Neuronal stem cell (in vitro differentiated cells): ENCODE data around the gene FAM236B. TPM values are rescaled to one million over a fixed set of nuclear protein-coding genes. Genes with fewer than 3 reads are reported as not detected.
"Not testable (repeated sequence)": the region's sequence is repeated elsewhere in the genome, so short reads cannot be mapped to it uniquely, and the experiment has no call there.

Source experiments
- DNase-seq: peaks from one replicate; pipeline ENCODE4 v3.0.0-alpha.2; 2013; ENCODE audit warnings: low spot score
- H2AFZ ChIP-seq: one replicate; pipeline ENCODE4 v1.6.1; 2013; ENCODE audit warnings: mild to moderate bottlenecking, low read length, inconsistent platforms
- H2AK5ac ChIP-seq: 2 replicates; pipeline ENCODE4 v1.6.1; 2013; ENCODE audit warnings: low read depth, mild to moderate bottlenecking, inconsistent platforms, low read length, moderate library complexity, mixed read lengths
- H2BK120ac ChIP-seq: 2 replicates; pipeline ENCODE4 v1.6.1; 2013; ENCODE audit warnings: low read depth, mild to moderate bottlenecking, inconsistent platforms, low read length, moderate library complexity, mixed read lengths
- H2BK12ac ChIP-seq: one replicate; pipeline ENCODE4 v1.6.1; 2013; ENCODE audit warnings: low read length, inconsistent platforms
- H2BK15ac ChIP-seq: 2 replicates; pipeline ENCODE4 v1.6.1; 2013; ENCODE audit warnings: mild to moderate bottlenecking, low read length, inconsistent platforms, mixed read lengths
- H2BK5ac ChIP-seq: one replicate; pipeline ENCODE4 v1.6.1; 2013; ENCODE audit warnings: inconsistent platforms, mild to moderate bottlenecking, low read length, moderate library complexity
- H3K14ac ChIP-seq: one replicate; pipeline ENCODE4 v1.6.1; 2013; ENCODE audit warnings: low read length, inconsistent platforms
- H3K18ac ChIP-seq: 2 replicates; pipeline ENCODE4 v1.6.1; 2013; ENCODE audit warnings: low read length, inconsistent platforms
- H3K23ac ChIP-seq: 2 replicates; pipeline ENCODE4 v1.6.1; 2013; ENCODE audit warnings: low read depth, mild to moderate bottlenecking, mixed read lengths, low read length, inconsistent platforms; ENCODE audit not compliant: poor library complexity
- H3K27ac ChIP-seq: replicated peaks from 3 replicates; pipeline ENCODE4 v1.5.1; 2013; ENCODE audit warnings: low read length, inconsistent platforms
- H3K27me3 ChIP-seq, 3 experiments: 2 replicates each; pipeline ENCODE4 v1.6.1; 2013; ENCODE audit warnings: low read length in 3 of 3, mild to moderate bottlenecking in 2 of 3, inconsistent platforms in 1 of 3, low read depth in 1 of 3, mixed read lengths in 1 of 3, moderate library complexity in 1 of 3; ENCODE audit not compliant: control insufficient read depth in 3 of 3, insufficient read depth in 3 of 3
- H3K36me3 ChIP-seq, 2 donors: replicated peaks in 1 of 2; 2 replicates each; pipeline ENCODE4 v1.6.1; 2013; ENCODE audit warnings: low read length in 2 of 2; ENCODE audit not compliant: control insufficient read depth in 2 of 2, insufficient read depth in 2 of 2
- H3K4ac ChIP-seq: 2 replicates; pipeline ENCODE4 v1.6.1; 2013; ENCODE audit warnings: inconsistent platforms, mild to moderate bottlenecking, low read length, moderate library complexity
- H3K4me1 ChIP-seq, 2 donors: 1 replicate in 1 of 2; 2 replicates in 1 of 2; pipeline ENCODE4 v1.6.1; 2013; ENCODE audit warnings: low read length in 2 of 2, low read depth in 1 of 2; ENCODE audit not compliant: control insufficient read depth in 2 of 2, insufficient read depth in 1 of 2
- H3K4me2 ChIP-seq: one replicate; pipeline ENCODE4 v1.6.1; 2013; ENCODE audit warnings: mild to moderate bottlenecking, low read length, inconsistent platforms; ENCODE audit not compliant: insufficient read depth, poor library complexity, severe bottlenecking
- H3K4me3 ChIP-seq, 2 donors: 2 replicates each; pipeline ENCODE4 v1.5.1; 2013; ENCODE audit warnings: low read length in 2 of 2, mild to moderate bottlenecking in 2 of 2, inconsistent platforms in 1 of 2, moderate library complexity in 1 of 2
- H3K79me1 ChIP-seq: one replicate; pipeline ENCODE4 v1.6.1; 2013; ENCODE audit warnings: low read depth, mild to moderate bottlenecking, inconsistent platforms, low read length, moderate library complexity
- H3K9ac ChIP-seq: one replicate; pipeline ENCODE4 v1.6.1; 2013; ENCODE audit warnings: mild to moderate bottlenecking, low read depth, low read length, inconsistent platforms; ENCODE audit not compliant: poor library complexity
- H3K9me3 ChIP-seq, 2 donors: replicated peaks in 1 of 2; 2 replicates each; pipeline versions ENCODE3 to v1.6.1; 2013; ENCODE audit warnings: low read length in 2 of 2, mild to moderate bottlenecking in 2 of 2, inconsistent platforms in 1 of 2, low read depth in 1 of 2, mixed read lengths in 1 of 2, moderate library complexity in 1 of 2; ENCODE audit not compliant: control insufficient read depth in 2 of 2, insufficient read depth in 1 of 2
- H4K8ac ChIP-seq: one replicate; pipeline ENCODE4 v1.6.1; 2013; ENCODE audit warnings: low read depth, mild to moderate bottlenecking, inconsistent platforms, low read length, moderate library complexity
- H4K91ac ChIP-seq: one replicate; pipeline ENCODE4 v1.6.1; 2013; ENCODE audit warnings: low read length, low read depth, mild to moderate bottlenecking, inconsistent platforms; ENCODE audit not compliant: poor library complexity
- WGBS, 2 donors: extraction: QIAGEN DNeasy Blood & Tissue Kit; methylation state at CpG; one replicate each; pipeline ENCODE4 v1.1.7; 2013; ENCODE audit warnings: missing lambda C conversion rate in 2 of 2, mixed read lengths in 1 of 2; ENCODE audit not compliant: insufficient read length in 2 of 2, insufficient replicate concordance in 1 of 2; ENCODE audit errors: extremely low coverage in 2 of 2; 5-methylcytosine and 5-hydroxymethylcytosine counted together
- small RNA-seq: library from polyadenylated mRNA; stranded (forward); fragments of <200 nt; extraction: miRNeasy Mini kit (QIAGEN cat#:217004); gene quantifications from one replicate; pipeline ENCODE3, GENCODE V24; 2013; ENCODE audit not compliant: insufficient read depth

Gene FAM236B

DNA sequence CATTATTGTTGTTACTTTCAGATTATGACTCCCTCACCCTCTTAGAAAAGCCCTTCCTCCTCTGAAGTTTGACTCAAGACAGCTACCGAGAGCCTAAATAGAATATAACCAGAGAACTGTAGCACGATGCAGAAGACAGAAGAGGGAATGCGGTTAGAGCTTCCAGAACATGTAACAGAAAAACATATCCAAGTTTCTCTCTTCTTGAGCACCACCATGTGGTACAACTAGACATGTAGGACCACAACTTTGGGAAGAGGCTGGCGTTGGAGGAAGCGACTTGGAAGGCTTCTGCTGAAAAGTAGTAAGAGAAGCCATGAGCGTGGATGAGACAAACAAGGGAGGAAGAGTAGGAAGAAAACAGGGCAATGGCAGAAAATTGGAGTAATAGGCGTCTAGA lies 36.9 kb downstream of the FAM236B start:
- not testable (repeated sequence) for H3K4me3 ChIP-seq, H3K14ac ChIP-seq, H2BK5ac ChIP-seq, H3K4ac ChIP-seq, DNase-seq, H3K18ac ChIP-seq, H3K4me1 ChIP-seq, H3K79me1 ChIP-seq, H3K36me3 ChIP-seq, H4K8ac ChIP-seq, H3K4me2 ChIP-seq, H2BK12ac ChIP-seq, H2AFZ ChIP-seq, H3K9me3 ChIP-seq, H3K23ac ChIP-seq, H3K27ac ChIP-seq, H2BK120ac ChIP-seq, H4K91ac ChIP-seq, H3K27me3 ChIP-seq, H2BK15ac ChIP-seq, H3K9ac ChIP-seq, H2AK5ac ChIP-seq
- no CpG with 5 or more reads among the region's 7 CpGs for WGBS, 2 donors

DNA sequence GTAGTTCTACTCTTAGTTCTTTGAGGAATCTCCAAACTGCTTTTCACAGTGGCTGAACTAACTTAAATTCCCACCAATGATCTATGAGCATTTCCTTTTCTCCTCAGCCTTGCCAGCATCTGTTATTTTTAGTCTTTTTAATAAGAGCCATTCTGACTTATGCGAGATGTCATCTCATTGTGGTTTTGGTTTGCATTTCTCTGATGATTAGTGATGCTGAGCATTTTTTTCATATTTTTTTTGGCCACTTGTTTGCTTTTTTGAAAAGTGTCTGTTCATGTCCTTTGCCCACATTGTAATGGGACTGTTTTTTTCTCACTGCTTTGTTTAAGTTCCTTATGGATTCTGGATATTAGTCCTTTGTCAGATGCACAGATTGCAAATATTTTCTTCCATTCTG lies 46.9 kb downstream of the FAM236B start:
- Histone ChIP-seq H3K9ac (no peak overlapping the region), H2BK15ac (no peak overlapping the region), H3K9me3 (no peaks in the 10 kb centered on the region), H3K27ac (no peak overlapping the region), H2BK120ac (no peak overlapping the region), H3K36me3 (no peaks in the 10 kb centered on the region), H3K14ac (no peak overlapping the region), H3K79me1 (no peaks in the 10 kb centered on the region), H3K23ac (no peak overlapping the region), H2BK5ac (no peak overlapping the region), H3K4me2 (no peak overlapping the region), H2AFZ (no peak overlapping the region), H4K8ac (no peak overlapping the region), H2AK5ac (no peak overlapping the region), H3K27me3 (peaks cover 0 to 2% (median 0%) of the 10 kb centered on the region in 3 experiments), H3K4me3 (no peak overlapping the region), H2BK12ac (no peak overlapping the region), H4K91ac (no peak overlapping the region), H3K4ac (no peak overlapping the region), H3K4me1 (no peaks in the 10 kb centered on the region), H3K18ac (no peak overlapping the region)
- WGBS, 2 donors: no CpG with 5 or more reads among the region's 1 CpG
- no peak for DNase-seq

DNA sequence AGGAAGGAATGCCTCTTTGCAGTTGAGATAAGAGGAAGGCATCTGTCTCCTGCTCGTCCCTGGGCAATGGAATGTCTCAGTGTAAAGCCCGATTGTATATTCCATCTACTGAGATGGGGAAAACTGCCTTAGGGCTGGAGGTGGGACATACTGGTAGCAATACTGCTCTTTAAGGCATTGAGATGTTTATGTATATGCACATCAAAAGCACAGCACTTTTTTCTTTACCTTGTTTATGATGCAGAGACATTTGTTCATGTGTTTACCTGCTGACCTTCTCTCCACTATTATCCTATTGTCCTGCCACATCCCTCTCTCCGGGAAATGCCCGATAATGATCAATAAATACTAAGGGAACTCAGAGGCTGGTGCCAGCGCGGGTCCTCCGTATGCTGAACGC lies 48.8 kb downstream of the FAM236B start:
- not testable (repeated sequence) for H4K8ac ChIP-seq, H3K27ac ChIP-seq, H3K14ac ChIP-seq, H3K23ac ChIP-seq, H3K4me2 ChIP-seq, H3K27me3 ChIP-seq, H2BK12ac ChIP-seq, H3K4ac ChIP-seq, H3K9ac ChIP-seq, DNase-seq, H3K79me1 ChIP-seq, H3K4me1 ChIP-seq, H3K4me3 ChIP-seq, H3K36me3 ChIP-seq, H2BK120ac ChIP-seq, H2AFZ ChIP-seq, H3K9me3 ChIP-seq, H2AK5ac ChIP-seq, H3K18ac ChIP-seq, H2BK15ac ChIP-seq, H2BK5ac ChIP-seq, H4K91ac ChIP-seq
- no CpG with 5 or more reads among the region's 8 CpGs for WGBS, 2 donors

Small RNA genes within 50 kb of the gene (small RNA-seq; reads per million reads assigned to genes)
- gene RNU1-112P: not detected
